Measurements from ENCODE around the gene XBP1.
"Not testable (repeated sequence)": the region's sequence is repeated elsewhere in the genome, so short reads cannot be mapped to it uniquely, and the experiment has no call there.

Gene XBP1

GRCh38 chr22:28792491-28793383, 7.6 kb downstream of the XBP1 start:
- no peak for DNase-seq (ENCODE audit: low read depth in 3 of 3)

- no peak for DNase-seq (ENCODE audit: low read depth in 3 of 3)
These were observed 8.4 kb downstream of the XBP1 start for GRCh38 chr22:28791841-28792490.

- DNase-seq (ENCODE audit: low read depth in 3 of 3): no peak
These were observed 9.2 kb downstream of the XBP1 start for GRCh38 chr22:28791124-28791523.

- DNase-seq (ENCODE audit: low read depth in 3 of 3): no peak
These were observed 11.8 kb downstream of the XBP1 start for GRCh38 chr22:28788601-28789000.

GRCh38 chr22:28783786-28784671, 16.3 kb downstream of the XBP1 start:
- DNase-seq (ENCODE audit: low read depth in 3 of 3): no peak

GRCh38 chr22:28780296-28780695, 20.1 kb downstream of the XBP1 start:
- DNase-seq (ENCODE audit: low read depth in 3 of 3): no peak

GRCh38 chr22:28779833-28780232, 20.5 kb downstream of the XBP1 start:
- DNase-seq (ENCODE audit: low read depth in 3 of 3): no peak

GRCh38 chr22:28774378-28774777, 26.0 kb downstream of the XBP1 start:
- DNase-seq (ENCODE audit: low read depth in 3 of 3): no peak

- DNase-seq (ENCODE audit: low read depth in 3 of 3): no peak
These were observed 26.9 kb downstream of the XBP1 start for GRCh38 chr22:28773461-28773867.

- DNase-seq (ENCODE audit: low read depth in 3 of 3): peak; percentile 83 to 88 (median 83)
These were observed 27.5 kb downstream of the XBP1 start, which contains the start of gene CCDC117 for GRCh38 chr22:28772633-28773460. Gene CCDC117 (plus strand): TSS chr22:28772695. CDS start chr22:28772850, 155 bp downstream.

- DNase-seq (ENCODE audit: low read depth in 3 of 3): no peak
These were observed 29.1 kb downstream of the XBP1 start for GRCh38 chr22:28771195-28771791.

GRCh38 chr22:28769394-28770085, 30.8 kb downstream of the XBP1 start:
- no peak for DNase-seq (ENCODE audit: low read depth in 3 of 3)

GRCh38 chr22:28768701-28769393, 31.5 kb downstream of the XBP1 start:
- DNase-seq (ENCODE audit: low read depth in 3 of 3): no peak

GRCh38 chr22:28766628-28767027, 33.7 kb downstream of the XBP1 start:
- DNase-seq (ENCODE audit: low read depth in 3 of 3): no peak

GRCh38 chr22:28762000-28762399, 38.4 kb downstream of the XBP1 start:
- DNase-seq (ENCODE audit: low read depth in 3 of 3): not testable (repeated sequence)

GRCh38 chr22:28761449-28761755, 39.0 kb downstream of the XBP1 start:
- no peak for DNase-seq (ENCODE audit: low read depth in 3 of 3)

GRCh38 chr22:28759861-28760560, 40.4 kb downstream of the XBP1 start:
- no peak for DNase-seq (ENCODE audit: low read depth in 3 of 3)

- DNase-seq (ENCODE audit: low read depth in 3 of 3): not testable (repeated sequence)
These were observed 45.9 kb downstream of the XBP1 start for GRCh38 chr22:28754512-28754911.

- no peak for DNase-seq (ENCODE audit: low read depth in 3 of 3)
These were observed 49.9 kb downstream of the XBP1 start for GRCh38 chr22:28750471-28750881.
